Measurements from ENCODE around the gene HSPG2. TPM values are rescaled to one million over a fixed set of nuclear protein-coding genes. Genes with fewer than 3 reads are reported as not detected.

Gene HSPG2
- total and polyA plus RNA-seq, 9 of the 15 experiments (the other 6 are each of a cell fraction or from before 2014, with no cell fraction given), result 0.14 to 160 (median 15.7) TPM

GRCh38 chr1:21814241-21814918 lies 122.7 kb downstream of the HSPG2 start (continued):
- TF ChIP-seq ZBTB33 (CRISPR knock-in tag; IDR thresholded peaks at IDR 0.05) (peak; percentile 77; the same call in 1 of the 2 replicates), TEAD4 (IDR thresholded peaks at IDR 0.05; ENCODE audit: low read length) (no peak), TEAD4 (CRISPR knock-in tag; IDR thresholded peaks at IDR 0.05; ENCODE audit: borderline replicate concordance) (peak; percentile 58; the same call in 1 of the 2 replicates)

GRCh38 chr1:21813542-21813941 lies 123.6 kb downstream of the HSPG2 start:
- H2AFZ ChIP-seq (ENCODE audit: low read depth, low read length), result no peak overlapping the region
- no peak overlapping the region for H3K9ac ChIP-seq (ENCODE audit: insufficient read depth in 1 of 2, low read depth in 2 of 2, low read length in 2 of 2)
- no peaks in the 10 kb centered on the region for H3K36me3 ChIP-seq (ENCODE audit: control insufficient read depth, insufficient read depth, low read length)
- in situ Hi-C loops (cut with MboI) (no loop called here), intact Hi-C loops (cut with micrococcal nuclease) (no loop called here)
- ChIA-PET CTCF (ENCODE audit: low intra/inter-chr PET ratio) (no interaction called here), POLR2A (interaction anchor here (0.6 to 1.0 kb wide), 2 partner anchors 29 to 369 kb away, joined by 3 read pairs; no protein-coding TSS in a partner anchor)
- FAIRE-seq, result no peak
- H3K4me3 ChIP-seq, result no peak overlapping the region
- H3K79me2 ChIP-seq (ENCODE audit: control insufficient read depth, insufficient read depth, low read length), result no peaks in the 10 kb centered on the region
- 28% methylated on average over 2 of the region's 3 CpGs for WGBS (ENCODE audit: insufficient coverage, low coverage, missing lambda C conversion rate)
- H3K9me1 ChIP-seq (ENCODE audit: control insufficient read depth, insufficient read depth, low read length), result no peaks in the 10 kb centered on the region
- no peak for ATAC-seq
- no TSS peak for BruUV-seq (replicated peaks)
- no peak overlapping the region for H3K27ac ChIP-seq (ENCODE audit: extremely low read depth, low read depth, low read length)
- H3K4me2 ChIP-seq (ENCODE audit: insufficient read depth, low read length), result no peak overlapping the region
- no peaks in the 10 kb centered on the region for H3K9me3 ChIP-seq (replicated peaks; ENCODE audit: control insufficient read depth, insufficient read depth, low read depth, low read length)
- H3K4me1 ChIP-seq (replicated peaks in 1 of 2; ENCODE audit: control insufficient read depth in 2 of 2, insufficient read depth in 2 of 2, low read length in 2 of 2), result peaks cover 4 to 13% of the 10 kb centered on the region in 2 experiments
- H4K20me1 ChIP-seq (replicated peaks; ENCODE audit: control insufficient read depth, insufficient read depth, low read length), result no peaks in the 10 kb centered on the region
- peak in 1 of 4 experiments; percentile 14 for DNase-seq (ENCODE audit: extremely low read depth in 1 of 4, low spot score in 3 of 4)
- H3K27me3 ChIP-seq (ENCODE audit: control insufficient read depth in 2 of 2, insufficient read depth in 2 of 2, low read length in 2 of 2), result no peaks in the 10 kb centered on the region
- peak in 2 of 3 experiments; percentile 23 to 65 for TF ChIP-seq YY1 (IDR thresholded peaks at IDR 0.05; ENCODE audit: borderline replicate concordance in 1 of 3, control insufficient read depth in 1 of 3, extremely low read depth in 1 of 3, insufficient read depth in 3 of 3, insufficient read length in 1 of 3, insufficient replicate concordance in 2 of 3, low read depth in 1 of 3, low read length in 2 of 3)
- TF ChIP-seq CEBPZ (IDR thresholded peaks at IDR 0.05; ENCODE audit: borderline replicate concordance, low read depth, low read length), result no peak
- TF ChIP-seq CBFA2T3 (IDR thresholded peaks at IDR 0.05), result peak; percentile 68
- no peak for TF ChIP-seq PHB (CRISPR knock-in tag; IDR thresholded peaks at IDR 0.05)
- TF ChIP-seq KLF6 (CRISPR knock-in tag; IDR thresholded peaks at IDR 0.05; ENCODE audit: borderline replicate concordance), result no peak
- no peak for TF ChIP-seq PBX2 (CRISPR knock-in tag; IDR thresholded peaks at IDR 0.05; ENCODE audit: low read depth)
- TF ChIP-seq PBX2 (tag; conservative IDR thresholded peaks at IDR 0.05; ENCODE audit: low read depth), result no peak
